Measurements from ENCODE around the gene RECQL5. TPM values are rescaled to one million over a fixed set of nuclear protein-coding genes. Genes with fewer than 3 reads are reported as not detected.
"Not testable (repeated sequence)": the region's sequence is repeated elsewhere in the genome, so short reads cannot be mapped to it uniquely, and the experiment has no call there.

The RECQL5 gene
- total RNA-seq, 1 donor from 2014 or later, result 44.7 TPM

DNA sequence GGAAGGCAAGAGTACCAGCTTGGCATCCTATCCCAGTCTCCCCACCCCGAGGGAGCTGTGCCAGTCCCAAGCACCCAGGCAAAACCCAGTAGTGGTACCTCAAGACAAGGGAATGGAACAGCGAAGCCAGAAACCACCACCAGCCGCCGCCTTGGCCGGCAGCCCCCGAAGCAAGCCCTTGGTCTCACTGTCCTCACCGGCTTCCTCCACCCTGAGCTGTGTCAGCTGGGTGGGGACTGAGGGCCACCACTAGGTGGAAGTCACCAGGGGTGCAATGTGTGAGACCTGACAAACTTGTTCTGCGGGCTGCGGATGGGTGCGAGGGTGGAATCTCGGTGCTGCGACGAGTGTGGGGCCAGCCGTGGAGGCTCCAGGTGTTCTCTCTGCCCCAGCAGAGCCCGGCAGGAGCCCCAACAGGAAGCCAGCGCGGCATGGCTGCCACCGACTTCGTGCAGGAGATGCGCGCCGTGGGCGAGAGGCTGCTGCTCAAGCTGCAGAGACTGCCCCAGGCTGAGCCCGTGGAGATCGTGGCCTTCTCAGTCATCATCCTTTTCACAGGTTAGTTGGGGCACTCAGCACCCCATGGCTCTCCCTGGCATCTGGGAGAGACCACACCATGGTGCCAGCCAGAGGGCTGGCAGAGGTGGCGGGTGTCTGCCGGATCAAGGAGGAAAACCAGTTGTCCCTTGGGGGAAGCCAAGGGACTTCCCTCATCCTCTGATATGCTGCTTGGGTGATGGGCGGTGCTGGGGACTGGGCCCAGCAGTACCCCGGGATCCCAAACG, 27.0 kb downstream of the RECQL5 start:
- H3K27ac Mint-ChIP-seq (ENCODE audit: unreplicated experiment), result no peak overlapping the region
- H3K4me3 Mint-ChIP-seq (ENCODE audit: unreplicated experiment), result no peak overlapping the region

DNA sequence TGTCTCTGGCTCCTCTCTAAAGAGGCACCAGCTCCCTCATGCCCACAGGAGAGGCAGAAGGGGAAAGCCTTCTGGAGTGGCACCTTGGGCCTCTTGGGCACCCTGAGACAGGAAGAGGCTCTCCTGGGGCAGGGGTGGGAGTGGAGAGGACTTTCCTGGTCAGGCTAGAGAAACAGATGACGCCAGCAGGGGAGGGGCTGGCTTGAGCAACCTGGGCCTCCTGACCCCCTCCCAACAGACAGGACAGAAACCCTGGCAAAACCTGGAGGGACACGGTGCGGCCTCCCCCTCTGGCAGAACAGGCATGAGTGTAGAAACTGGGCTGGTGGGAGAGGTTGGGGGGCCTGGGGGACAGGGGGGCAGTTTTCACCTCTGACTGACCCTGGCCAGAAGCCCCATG, 27.6 kb downstream of the RECQL5 start:
- Mint-ChIP-seq H3K4me1 (ENCODE audit: unreplicated experiment) (peaks cover 6% of the 10 kb centered on the region), H3K27me3 (ENCODE audit: unreplicated experiment) (no peaks in the 10 kb centered on the region), H3K4me3 (ENCODE audit: unreplicated experiment) (no peak overlapping the region), H3K9me3 (ENCODE audit: unreplicated experiment) (no peaks in the 10 kb centered on the region), H3K36me3 (ENCODE audit: unreplicated experiment) (peaks cover 2% of the 10 kb centered on the region), H3K27ac (ENCODE audit: unreplicated experiment) (no peak overlapping the region)
- TF ChIP-seq, protein P1, sequence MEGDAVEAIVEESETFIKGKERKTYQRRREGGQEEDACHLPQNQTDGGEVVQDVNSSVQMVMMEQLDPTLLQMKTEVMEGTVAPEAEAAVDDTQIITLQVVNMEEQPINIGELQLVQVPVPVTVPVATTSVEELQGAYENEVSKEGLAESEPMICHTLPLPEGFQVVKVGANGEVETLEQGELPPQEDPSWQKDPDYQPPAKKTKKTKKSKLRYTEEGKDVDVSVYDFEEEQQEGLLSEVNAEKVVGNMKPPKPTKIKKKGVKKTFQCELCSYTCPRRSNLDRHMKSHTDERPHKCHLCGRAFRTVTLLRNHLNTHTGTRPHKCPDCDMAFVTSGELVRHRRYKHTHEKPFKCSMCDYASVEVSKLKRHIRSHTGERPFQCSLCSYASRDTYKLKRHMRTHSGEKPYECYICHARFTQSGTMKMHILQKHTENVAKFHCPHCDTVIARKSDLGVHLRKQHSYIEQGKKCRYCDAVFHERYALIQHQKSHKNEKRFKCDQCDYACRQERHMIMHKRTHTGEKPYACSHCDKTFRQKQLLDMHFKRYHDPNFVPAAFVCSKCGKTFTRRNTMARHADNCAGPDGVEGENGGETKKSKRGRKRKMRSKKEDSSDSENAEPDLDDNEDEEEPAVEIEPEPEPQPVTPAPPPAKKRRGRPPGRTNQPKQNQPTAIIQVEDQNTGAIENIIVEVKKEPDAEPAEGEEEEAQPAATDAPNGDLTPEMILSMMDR (IDR thresholded peaks at IDR 0.05), result no peak
- no peak for DNase-seq (ENCODE audit: extremely low spot score, unreplicated experiment)

More for the DNA sequence above, 27.0 kb downstream of the RECQL5 start:
- no peaks in the 10 kb centered on the region for H3K27me3 Mint-ChIP-seq (ENCODE audit: unreplicated experiment)
- peaks cover 2% of the 10 kb centered on the region for H3K36me3 Mint-ChIP-seq (ENCODE audit: unreplicated experiment)
- H3K9me3 Mint-ChIP-seq (ENCODE audit: unreplicated experiment), result no peaks in the 10 kb centered on the region
- no peak for DNase-seq (ENCODE audit: extremely low spot score, unreplicated experiment)
- H3K4me1 Mint-ChIP-seq (ENCODE audit: unreplicated experiment), result no peaks in the 10 kb centered on the region
- TF ChIP-seq, protein P1 (IDR thresholded peaks at IDR 0.05), result no peak

DNA sequence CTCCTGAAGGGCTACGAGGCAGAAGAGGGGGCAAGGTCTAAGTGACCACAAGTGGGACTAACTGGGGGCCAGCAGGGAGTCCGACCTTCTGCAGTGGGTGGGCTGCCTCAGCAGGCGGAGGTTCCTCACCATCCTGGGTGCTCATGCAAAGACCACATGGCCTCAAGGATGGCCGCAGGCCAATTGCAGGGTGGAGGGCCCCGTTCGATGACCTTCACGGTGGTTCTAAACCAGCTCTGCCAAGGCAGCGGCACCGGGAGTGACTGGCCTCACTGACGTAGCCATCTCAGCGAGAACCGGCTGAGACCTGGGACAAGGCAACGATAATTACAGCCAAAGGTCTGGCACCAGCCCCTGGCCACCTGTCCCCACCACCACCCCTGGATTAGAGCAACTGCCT, 28.1 kb downstream of the RECQL5 start:
- H3K36me3 Mint-ChIP-seq (ENCODE audit: unreplicated experiment), result peaks cover 2% of the 10 kb centered on the region
- TF ChIP-seq, protein P1 (IDR thresholded peaks at IDR 0.05), result no peak
- no peak overlapping the region for H3K4me3 Mint-ChIP-seq (ENCODE audit: unreplicated experiment)
- DNase-seq (ENCODE audit: extremely low spot score, unreplicated experiment), result no peak
- H3K27ac Mint-ChIP-seq (ENCODE audit: unreplicated experiment), result no peak overlapping the region
- no peaks in the 10 kb centered on the region for H3K27me3 Mint-ChIP-seq (ENCODE audit: unreplicated experiment)
- H3K4me1 Mint-ChIP-seq (ENCODE audit: unreplicated experiment), result peaks cover 11% of the 10 kb centered on the region
- H3K9me3 Mint-ChIP-seq (ENCODE audit: unreplicated experiment), result no peaks in the 10 kb centered on the region

DNA sequence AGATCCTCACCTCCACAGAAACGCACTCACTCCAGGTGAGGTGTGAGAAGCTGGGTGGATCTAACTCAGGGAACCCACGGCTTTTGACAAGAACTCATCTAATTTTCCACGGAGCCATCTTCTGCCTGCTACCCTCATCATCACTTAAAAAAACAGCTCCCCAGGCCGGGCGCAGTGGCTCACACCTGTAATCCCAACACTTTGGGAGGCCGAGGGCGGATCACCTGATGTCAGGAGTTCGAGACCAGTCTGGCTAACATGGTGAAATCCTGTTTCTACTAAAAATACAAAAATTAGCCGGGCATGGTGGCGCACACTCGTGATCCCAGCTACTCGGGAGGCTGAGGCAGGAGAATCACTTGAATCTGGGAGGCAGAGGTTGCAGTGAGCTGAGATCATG, 28.9 kb downstream of the RECQL5 start:
- H3K9me3 Mint-ChIP-seq (ENCODE audit: unreplicated experiment); H3K4me3 Mint-ChIP-seq (ENCODE audit: unreplicated experiment); DNase-seq (ENCODE audit: extremely low spot score, unreplicated experiment); H3K27ac Mint-ChIP-seq (ENCODE audit: unreplicated experiment); H3K36me3 Mint-ChIP-seq (ENCODE audit: unreplicated experiment); H3K27me3 Mint-ChIP-seq (ENCODE audit: unreplicated experiment): not testable (repeated sequence)
- peaks cover 19% of the 10 kb centered on the region for H3K4me1 Mint-ChIP-seq (ENCODE audit: unreplicated experiment)

DNA sequence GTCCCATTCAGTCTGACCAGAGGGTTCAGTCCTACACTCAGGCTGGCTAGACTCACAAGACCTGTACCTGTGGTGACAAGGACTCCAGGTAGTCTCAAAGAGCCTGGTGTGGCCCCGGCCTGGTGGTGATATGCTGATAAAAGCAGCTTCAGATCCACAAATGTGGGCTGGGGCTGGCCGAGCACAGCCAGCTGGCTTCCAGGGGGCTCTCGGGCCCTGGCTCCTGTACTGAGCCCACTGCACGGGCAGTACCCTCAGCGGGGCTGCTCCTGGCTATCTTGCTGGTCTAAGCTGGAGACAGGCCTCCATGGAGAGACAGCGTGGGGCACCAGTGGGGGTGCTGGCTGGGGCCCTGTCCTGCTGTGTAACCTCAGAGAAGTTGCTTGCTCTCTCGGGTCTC, 29.4 kb downstream of the RECQL5 start:
- H3K27ac Mint-ChIP-seq (ENCODE audit: unreplicated experiment), result no peak overlapping the region
- TF ChIP-seq, protein P1 (IDR thresholded peaks at IDR 0.05), result no peak
- peaks cover 22% of the 10 kb centered on the region for H3K4me1 Mint-ChIP-seq (ENCODE audit: unreplicated experiment)
- peaks cover 2% of the 10 kb centered on the region for H3K36me3 Mint-ChIP-seq (ENCODE audit: unreplicated experiment)
- H3K4me3 Mint-ChIP-seq (ENCODE audit: unreplicated experiment), result no peak overlapping the region
- H3K27me3 Mint-ChIP-seq (ENCODE audit: unreplicated experiment), result no peaks in the 10 kb centered on the region
- no peaks in the 10 kb centered on the region for H3K9me3 Mint-ChIP-seq (ENCODE audit: unreplicated experiment)
- DNase-seq (ENCODE audit: extremely low spot score, unreplicated experiment), result no peak
